HEK293 (cell line): Measurements from ENCODE around the gene BAG5.

Experiments
- CTCF ChIA-PET: fragments of 350-600 bp; formaldehyde crosslinking; extraction: SDS; loops from one replicate; lab custom pipeline; 2021; ENCODE audit warnings: antibody characterized with exemption; lab: Yijun Ruan, JAX
- POLR2A ChIA-PET: fragments of 300-600 bp; formaldehyde crosslinking; extraction: SDS; loops from one replicate; lab custom pipeline; 2020; ENCODE audit warnings: antibody characterized with exemption, inconsistent platforms; lab: Yijun Ruan, JAX
- H3K27ac ChIP-seq: fragments of 200-500 bp; sonication (Bioruptor generic); 2 replicates; pipeline ENCODE4 v1.5.1; 2014; ENCODE audit warnings: low read depth, low read length, control low read depth, inconsistent platforms; ENCODE audit errors: extremely low read depth
- H3K36me3 ChIP-seq, 2 experiments: fragments of 200-500 bp in 1 of 2; sonication (Bioruptor generic) in 1 of 2; 1 replicate in 1 of 2; 2 replicates in 1 of 2; pipeline ENCODE4 v1.5.1; 2014 to 2017; ENCODE audit warnings: inconsistent platforms in 2 of 2, low read length in 2 of 2; ENCODE audit not compliant: control insufficient read depth in 2 of 2, insufficient read depth in 1 of 2
- H3K4me1 ChIP-seq: fragments of 200-500 bp; sonication (Bioruptor generic); 2 replicates; pipeline ENCODE4 v1.5.1; 2014; ENCODE audit warnings: mild to moderate bottlenecking, low read length, inconsistent platforms; ENCODE audit not compliant: control insufficient read depth, insufficient read depth
- H3K4me3 ChIP-seq: 2 replicates; pipeline ENCODE4 v1.5.1; 2011; ENCODE audit warnings: low read depth, mild to moderate bottlenecking, control low read depth, low read length, moderate library complexity
- H3K9me3 ChIP-seq: fragments of 200-500 bp; sonication (Bioruptor generic); 2 replicates; pipeline ENCODE4 v1.5.1; 2014; ENCODE audit warnings: low read depth, low read length, inconsistent platforms; ENCODE audit not compliant: control insufficient read depth, insufficient read depth
- CTCF ChIP-seq: fragments of 450-650 bp; formaldehyde crosslinking; IDR thresholded peaks from 2 replicates; pipeline ENCODE4 v1.5.1; 2016; ENCODE audit warnings: missing biosample characterization, missing genetic modification characterization
- GLI2 ChIP-seq: fragments of 450-650 bp; formaldehyde crosslinking; IDR thresholded peaks from 2 replicates; pipeline ENCODE4; 2017; ENCODE audit warnings: missing biosample characterization, missing genetic modification characterization, low read depth, borderline replicate concordance
- KLF1 ChIP-seq: fragments of 450-650 bp; formaldehyde crosslinking; IDR thresholded peaks from 2 replicates; pipeline ENCODE4 v1.5.1; 2016; ENCODE audit warnings: missing biosample characterization, missing genetic modification characterization
- SCRT1 ChIP-seq: fragments of 450-650 bp; formaldehyde crosslinking; IDR thresholded peaks from 2 replicates; pipeline ENCODE4 v1.5.1; 2016; ENCODE audit warnings: missing biosample characterization, missing genetic modification characterization, borderline replicate concordance
- SCRT2 ChIP-seq: fragments of 450-650 bp; formaldehyde crosslinking; IDR thresholded peaks from 2 replicates; pipeline ENCODE4 v1.5.1; 2016; ENCODE audit warnings: missing biosample characterization, missing genetic modification characterization
- SP2 ChIP-seq: fragments of 450-650 bp; formaldehyde crosslinking; IDR thresholded peaks from 2 replicates; pipeline ENCODE4 v1.5.1; 2016; ENCODE audit warnings: missing biosample characterization, missing genetic modification characterization
- SP3 ChIP-seq: fragments of 450-650 bp; formaldehyde crosslinking; IDR thresholded peaks from 2 replicates; pipeline ENCODE4 v1.5.1; 2016; ENCODE audit warnings: missing biosample characterization, missing genetic modification characterization
- SP7 ChIP-seq: fragments of 450-650 bp; formaldehyde crosslinking; IDR thresholded peaks from 2 replicates; pipeline ENCODE4 v1.5.1; 2016; ENCODE audit warnings: missing biosample characterization, missing genetic modification characterization
- TSHZ1 ChIP-seq: fragments of 450-650 bp; formaldehyde crosslinking; IDR thresholded peaks from 2 replicates; pipeline ENCODE4 v1.5.1; 2016; ENCODE audit warnings: missing biosample characterization, missing genetic modification characterization, borderline replicate concordance
- ZEB2 ChIP-seq: fragments of 450-650 bp; formaldehyde crosslinking; IDR thresholded peaks from 2 replicates; pipeline ENCODE4 v1.5.1; 2016; ENCODE audit warnings: missing biosample characterization, missing genetic modification characterization
- ZNF155 ChIP-seq: fragments of 450-650 bp; formaldehyde crosslinking; IDR thresholded peaks from 2 replicates; pipeline ENCODE4 v1.5.1; 2016; ENCODE audit warnings: missing biosample characterization, missing genetic modification characterization
- ZNF266 ChIP-seq: fragments of 450-650 bp; formaldehyde crosslinking; IDR thresholded peaks from 2 replicates; pipeline ENCODE4 v1.5.1; 2016; ENCODE audit warnings: missing biosample characterization, missing genetic modification characterization, low read depth
- ZNF311 ChIP-seq: fragments of 450-650 bp; formaldehyde crosslinking; IDR thresholded peaks from 2 replicates; pipeline ENCODE4 v1.5.1; 2017; ENCODE audit warnings: missing biosample characterization, missing genetic modification characterization, borderline replicate concordance
- ZNF341 ChIP-seq: fragments of 450-650 bp; formaldehyde crosslinking; IDR thresholded peaks from 2 replicates; pipeline ENCODE4; 2016; ENCODE audit warnings: low read depth, missing biosample characterization, missing genetic modification characterization
- ZNF501 ChIP-seq: fragments of 450-650 bp; formaldehyde crosslinking; IDR thresholded peaks from 2 replicates; pipeline ENCODE4 v1.5.1; 2016; ENCODE audit warnings: missing biosample characterization, missing genetic modification characterization
- ZNF521 ChIP-seq: fragments of 450-650 bp; formaldehyde crosslinking; IDR thresholded peaks from 2 replicates; pipeline ENCODE4 v1.5.1; 2017; ENCODE audit warnings: missing biosample characterization, mild to moderate bottlenecking, missing genetic modification characterization
- ZNF624 ChIP-seq: fragments of 450-650 bp; formaldehyde crosslinking; IDR thresholded peaks from 2 replicates; pipeline ENCODE4 v1.5.1; 2017; ENCODE audit warnings: missing biosample characterization, missing genetic modification characterization
- ZNF707 ChIP-seq: fragments of 450-650 bp; formaldehyde crosslinking; IDR thresholded peaks from 2 replicates; pipeline ENCODE4 v1.5.1; 2016; ENCODE audit warnings: missing biosample characterization, missing genetic modification characterization
- TF ChIP-seq, protein P1 (sequence below): fragments of 450-650 bp; formaldehyde crosslinking; IDR thresholded peaks from 2 replicates; pipeline ENCODE4 v1.5.1; 2016; ENCODE audit warnings: missing biosample characterization, missing genetic modification characterization
- TF ChIP-seq, protein P2 (sequence below): fragments of 450-650 bp; formaldehyde crosslinking; IDR thresholded peaks from 2 replicates; pipeline ENCODE4 v1.5.1; 2016; ENCODE audit warnings: missing biosample characterization, missing genetic modification characterization

Gene BAG5

DNA sequence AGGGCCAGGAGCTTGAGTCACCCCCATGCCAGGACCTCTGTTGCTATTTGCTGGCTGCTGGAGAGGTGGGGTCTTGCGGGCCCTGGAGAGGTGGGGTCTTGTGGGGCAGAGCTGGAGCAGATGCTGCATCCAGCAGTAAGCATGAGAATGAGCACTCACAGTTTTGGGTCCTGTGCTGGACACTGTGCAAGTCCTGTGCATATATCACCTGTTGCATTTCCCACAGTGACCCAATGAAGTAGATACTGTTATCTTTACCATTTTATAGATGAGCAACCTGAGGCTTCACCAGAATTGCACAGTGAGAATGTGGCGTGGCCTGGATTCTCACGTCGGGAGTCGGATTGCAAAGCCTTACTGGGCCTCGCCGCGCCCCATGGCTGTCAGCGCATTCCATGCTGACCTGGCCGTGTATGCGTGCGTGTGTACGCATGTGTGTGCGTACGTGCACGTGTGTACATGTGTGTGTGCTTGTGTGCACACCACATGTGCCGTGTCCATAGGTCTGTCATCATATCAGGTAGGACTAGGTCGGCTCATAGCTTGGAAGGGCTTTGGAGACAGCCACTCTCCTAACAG lies 12.3 kb upstream of the BAG5 start:
- no peak overlapping the region for H3K27ac ChIP-seq
- CTCF ChIA-PET = interaction anchor here (0.8 to 1.9 kb wide), 2 partner anchors 72 to 105 kb away, joined by 3 to 5 read pairs; no protein-coding TSS in a partner anchor
- H3K36me3 ChIP-seq = peaks cover 10 to 34% of the 10 kb centered on the region in 2 experiments; a peak in 2 of 3 replicates
- H3K9me3 ChIP-seq = no peaks in the 10 kb centered on the region
- POLR2A ChIA-PET = no interaction called here
- H3K4me3 ChIP-seq = no peak overlapping the region
- no peak for TF ChIP-seq CTCF (tag by site-specific recombination)
- peak; percentile 79; the same call in 1 of the 2 replicates for TF ChIP-seq SCRT1
- no peak for TF ChIP-seq SP3 (tag by site-specific recombination)
- peak; percentile 95 for TF ChIP-seq SCRT2 (tag by site-specific recombination)
- no peak for TF ChIP-seq GLI2 (tag by site-specific recombination)
- TF ChIP-seq, all 188 proteins: peak for 2
- H3K4me1 ChIP-seq = peaks cover 10% of the 10 kb centered on the region

- H3K4me3 ChIP-seq = no peak overlapping the region
- H3K36me3 ChIP-seq = peaks cover 10 to 33% of the 10 kb centered on the region in 2 experiments; a peak in 2 of 3 replicates
- no peaks in the 10 kb centered on the region for H3K9me3 ChIP-seq
- H3K27ac ChIP-seq = no peak overlapping the region
- POLR2A ChIA-PET = no interaction called here
- peaks cover 10% of the 10 kb centered on the region for H3K4me1 ChIP-seq
- TF ChIP-seq GLI2 (tag by site-specific recombination) = no peak
- CTCF ChIA-PET = interaction anchor here (0.6 to 0.8 kb wide), 5 partner anchors 8 to 338 kb away, joined by 3 to 4 read pairs (median 3); no protein-coding TSS in a partner anchor
These were observed 11.6 kb upstream of the BAG5 start for GRCh38 chr14:103574104-103574503.

GRCh38 chr14:103569408-103569807 lies 7.0 kb upstream of the BAG5 start:
- peaks cover 8 to 10% of the 10 kb centered on the region in 2 experiments; a peak in 2 of 3 replicates for H3K36me3 ChIP-seq
- no peak overlapping the region for H3K27ac ChIP-seq
- H3K4me1 ChIP-seq = peaks cover 3% of the 10 kb centered on the region; the same call in 1 of the 2 replicates
- TF ChIP-seq, protein P1, sequence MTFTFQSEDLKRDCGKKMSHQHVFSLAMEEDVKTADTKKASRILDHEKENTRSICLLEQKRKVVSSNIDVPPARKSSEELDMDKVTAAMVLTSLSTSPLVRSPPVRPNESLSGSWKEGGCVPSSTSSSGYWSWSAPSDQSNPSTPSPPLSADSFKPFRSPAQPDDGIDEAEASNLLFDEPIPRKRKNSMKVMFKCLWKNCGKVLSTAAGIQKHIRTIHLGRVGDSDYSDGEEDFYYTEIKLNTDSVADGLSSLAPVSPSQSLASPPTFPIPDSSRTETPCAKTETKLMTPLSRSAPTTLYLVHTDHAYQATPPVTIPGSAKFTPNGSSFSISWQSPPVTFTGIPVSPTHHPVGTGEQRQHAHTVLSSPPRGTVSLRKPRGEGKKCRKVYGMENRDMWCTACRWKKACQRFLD (tag by site-specific recombination) = no peak
- TF ChIP-seq SP7 (tag by site-specific recombination) = 0 out of 2 replicates have a peak, but pooled peaks have one; percentile 2
- TF ChIP-seq, all 188 proteins: peak for 1
- POLR2A ChIA-PET = no interaction called here
- no peak overlapping the region for H3K4me3 ChIP-seq
- CTCF ChIA-PET = interaction anchor here (0.7 to 1.8 kb wide), 2 partner anchors 47 to 51 kb away, joined by 3 to 6 read pairs; partner anchors contain the start of gene CKB
- no peaks in the 10 kb centered on the region for H3K9me3 ChIP-seq

DNA sequence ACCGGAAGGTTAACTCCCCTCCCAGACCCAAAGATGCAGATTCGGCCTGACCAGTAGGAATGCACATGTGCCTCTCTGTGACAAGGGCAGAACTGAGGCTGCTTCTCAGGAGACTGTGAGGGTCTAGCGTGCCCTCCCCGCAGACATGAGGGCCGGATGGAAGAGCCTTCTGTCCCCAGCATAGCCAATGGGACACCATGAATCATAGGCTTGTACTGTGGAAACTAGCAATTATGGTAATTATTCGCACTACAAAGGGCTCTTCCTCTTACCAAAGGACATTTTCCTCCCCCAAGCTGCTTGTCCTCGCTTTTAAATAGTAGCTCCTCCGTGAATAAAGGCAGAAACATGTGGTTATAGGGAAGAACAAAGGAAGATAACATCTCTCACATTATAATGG lies 6.5 kb upstream of the BAG5 start:
- ChIA-PET POLR2A (no interaction called here), CTCF (interaction anchor here (0.7 to 1.8 kb wide), 3 partner anchors 46 to 111 kb away, joined by 3 to 6 read pairs (median 3); partner anchors contain the start of gene CKB)
- H3K36me3 ChIP-seq = peaks cover 3 to 10% of the 10 kb centered on the region in 2 experiments; a peak in 2 of 3 replicates
- no peak overlapping the region for H3K27ac ChIP-seq
- H3K4me1 ChIP-seq = peaks cover 3% of the 10 kb centered on the region; the same call in 1 of the 2 replicates
- no peak overlapping the region for H3K4me3 ChIP-seq
- H3K9me3 ChIP-seq = no peaks in the 10 kb centered on the region
- TF ChIP-seq ZNF624 (tag by site-specific recombination) (no peak), TSHZ1 (no peak), ZNF266 (no peak), KLF1 (tag by site-specific recombination) (no peak), ZNF155 (no peak), ZNF341 (tag by site-specific recombination) (peak; percentile 89), ZNF707 (tag by site-specific recombination) (no peak), ZNF311 (no peak), SP2 (tag by site-specific recombination) (no peak), ZNF501 (tag by site-specific recombination) (no peak), ZEB2 (tag by site-specific recombination) (no peak), SP7 (tag by site-specific recombination) (peak; percentile 97), ZNF521 (tag by site-specific recombination) (no peak)
- TF ChIP-seq, protein P2, sequence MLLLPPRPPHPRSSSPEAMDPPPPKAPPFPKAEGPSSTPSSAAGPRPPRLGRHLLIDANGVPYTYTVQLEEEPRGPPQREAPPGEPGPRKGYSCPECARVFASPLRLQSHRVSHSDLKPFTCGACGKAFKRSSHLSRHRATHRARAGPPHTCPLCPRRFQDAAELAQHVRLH = no peak
